Esophagus (tissue), 2 donors: ENCODE data around the gene PDZD2. TPM values are rescaled to one million over a fixed set of nuclear protein-coding genes. Genes with fewer than 3 reads are reported as not detected.
"Not testable (repeated sequence)": the region's sequence is repeated elsewhere in the genome, so short reads cannot be mapped to it uniquely, and the experiment has no call there.

Experiments used
- H3K27ac ChIP-seq, 2 donors: one replicate each; pipeline ENCODE4 v1.5.1; 2013; ENCODE audit warnings: low read depth in 2 of 2, mild to moderate bottlenecking in 2 of 2, inconsistent platforms in 1 of 2, low read length in 1 of 2, moderate library complexity in 1 of 2
- H3K27me3 ChIP-seq, 2 donors: one replicate each; pipeline ENCODE4 v1.6.1; 2013; ENCODE audit warnings: low read length in 2 of 2, control low read depth in 1 of 2, mild to moderate bottlenecking in 1 of 2; ENCODE audit not compliant: insufficient read depth in 2 of 2, control insufficient read depth in 1 of 2
- H3K36me3 ChIP-seq, 2 donors: one replicate each; pipeline ENCODE4 v1.6.1; 2013; ENCODE audit warnings: low read length in 1 of 2; ENCODE audit not compliant: control insufficient read depth in 2 of 2, insufficient read depth in 2 of 2
- H3K4me1 ChIP-seq, 2 donors: one replicate each; pipeline ENCODE4 v1.6.1; 2013; ENCODE audit warnings: low read length in 1 of 2; ENCODE audit not compliant: control insufficient read depth in 2 of 2, insufficient read depth in 2 of 2
- H3K4me3 ChIP-seq, 2 donors: one replicate each; pipeline ENCODE4 v1.5.1; 2013; ENCODE audit warnings: low read length in 2 of 2, mild to moderate bottlenecking in 2 of 2, low read depth in 1 of 2, moderate library complexity in 1 of 2
- H3K9me3 ChIP-seq, 2 donors: one replicate each; pipeline ENCODE4 v1.6.1; 2013; ENCODE audit warnings: mild to moderate bottlenecking in 2 of 2, low read depth in 1 of 2, low read length in 1 of 2, moderate library complexity in 1 of 2; ENCODE audit not compliant: control insufficient read depth in 2 of 2, insufficient read depth in 1 of 2
- WGBS, 2 donors: extraction: QIAGEN DNeasy Blood & Tissue Kit; methylation state at CpG; one replicate each; pipeline ENCODE4 v1.1.7; 2013; 5-methylcytosine and 5-hydroxymethylcytosine counted together
- polyA plus RNA-seq, 2 donors: library from polyadenylated mRNA; stranded (reverse); fragments of 200-250 nt; gene quantifications; one replicate each; pipeline ENCODE4 v1.2.3, GENCODE V29; 2013
- donor health status: healthy with polysubstance abuse.
- donor health status: Bipolar disorder and iron deficiency.

PDZD2 gene
- polyA plus RNA-seq, 2 donors, result 6.6 to 15.3 TPM

DNA sequence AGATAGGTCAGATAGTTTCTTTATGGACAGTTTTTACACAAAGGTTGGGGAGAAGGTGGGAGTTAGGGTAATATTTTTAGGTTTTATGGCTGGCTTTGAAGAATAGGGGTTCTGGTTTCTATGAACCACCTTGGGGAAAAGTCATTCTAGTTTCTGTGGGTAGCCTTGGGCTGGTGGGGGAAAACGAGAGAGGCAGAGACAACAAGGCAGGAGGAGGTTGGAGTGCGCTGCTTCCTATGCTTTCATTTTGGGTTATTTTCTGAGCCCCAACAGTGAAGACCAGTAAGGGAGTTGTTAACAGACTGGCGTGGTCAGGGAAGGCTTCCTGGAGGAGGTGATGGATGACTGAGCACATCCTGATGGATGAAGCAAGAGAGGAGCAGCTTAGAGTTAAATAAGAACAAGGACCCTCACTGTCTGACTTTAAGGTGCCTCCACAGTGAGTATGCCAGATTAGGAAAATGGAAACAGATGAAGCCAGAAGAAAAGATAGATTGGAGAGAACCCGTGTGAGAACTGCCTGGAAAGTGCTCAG, 81.9 kb downstream of the PDZD2 start:
- no peak overlapping the region for H3K4me3 ChIP-seq
- no peaks in the 10 kb centered on the region for H3K27me3 ChIP-seq

DNA sequence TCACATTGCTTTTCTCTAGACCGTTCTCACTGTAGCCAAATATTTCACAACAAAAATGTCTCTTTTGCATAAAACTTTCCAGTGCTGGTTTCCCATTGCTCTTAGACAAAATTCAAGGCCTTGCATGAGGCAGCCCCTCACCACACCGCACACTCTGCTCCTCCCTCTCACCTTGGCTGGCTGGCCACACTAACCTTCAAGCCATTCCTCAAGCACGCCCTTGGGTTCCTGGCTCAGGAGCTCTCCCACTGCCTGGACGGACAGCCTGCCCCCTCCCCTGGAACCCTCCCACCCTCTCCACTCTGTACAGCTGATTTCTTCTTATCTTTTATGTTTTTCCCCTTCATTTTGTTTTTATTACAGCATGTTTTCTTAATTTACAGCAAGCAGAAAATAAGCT, 83.2 kb downstream of the PDZD2 start:
- no peak overlapping the region for H3K4me3 ChIP-seq
- 89 to 91% methylated on average over 4 of the region's 4 CpGs for WGBS, 2 donors
- H3K36me3 ChIP-seq, result no peaks in the 10 kb centered on the region
- H3K9me3 ChIP-seq, result no peaks in the 10 kb centered on the region
- no peaks in the 10 kb centered on the region for H3K27me3 ChIP-seq
- no peaks in the 10 kb centered on the region for H3K4me1 ChIP-seq
- no peak overlapping the region for H3K27ac ChIP-seq

More for the DNA sequence above, 81.9 kb downstream of the PDZD2 start:
- 78 to 85% methylated on average over 4 of the region's 4 CpGs for WGBS, 2 donors
- no peaks in the 10 kb centered on the region for H3K4me1 ChIP-seq
- no peaks in the 10 kb centered on the region for H3K9me3 ChIP-seq
- no peak overlapping the region for H3K27ac ChIP-seq
- H3K36me3 ChIP-seq, result no peaks in the 10 kb centered on the region

DNA sequence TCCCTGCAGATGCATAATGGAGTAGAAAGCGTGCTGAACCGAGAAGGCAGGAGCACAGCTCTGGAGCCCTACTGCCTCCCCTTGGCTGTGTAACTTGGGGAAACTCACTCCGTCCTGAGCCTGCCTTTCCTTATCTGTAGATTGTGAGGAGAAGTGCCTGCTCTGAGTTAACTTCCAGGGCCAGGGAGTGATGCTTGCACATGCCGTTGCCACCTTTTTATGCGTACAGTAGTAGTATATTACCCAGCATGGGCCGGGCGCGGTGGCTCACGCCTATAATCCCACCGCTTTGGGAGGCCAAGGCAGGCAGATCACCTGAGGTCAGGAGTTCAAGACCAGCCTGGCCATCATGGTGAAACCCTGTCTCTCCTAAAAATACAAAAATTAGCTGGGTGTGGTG, 87.1 kb downstream of the PDZD2 start:
- WGBS, 2 donors, result 94 to 95% methylated on average over 10 of the region's 10 CpGs

DNA sequence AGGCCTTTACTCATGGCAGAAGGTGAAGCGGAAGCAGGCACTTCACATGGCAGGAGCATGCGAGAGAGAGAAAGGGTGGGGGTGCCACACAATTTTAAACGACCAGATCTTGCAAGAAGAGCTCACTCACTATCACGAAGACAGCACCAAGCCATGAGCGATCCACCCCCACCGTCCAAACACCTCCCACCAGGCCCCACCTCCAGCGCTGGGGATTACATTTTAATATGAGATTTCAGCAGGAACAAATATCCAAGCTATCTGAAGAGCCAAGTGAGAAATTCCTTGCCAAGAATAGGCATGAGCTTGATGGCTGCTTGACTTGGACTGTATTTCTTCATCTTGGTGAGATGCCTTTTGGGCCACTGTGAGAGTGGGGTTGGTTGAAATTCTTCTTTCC, 88.0 kb downstream of the PDZD2 start:
- no peaks in the 10 kb centered on the region for H3K27me3 ChIP-seq
- H3K36me3 ChIP-seq, result no peaks in the 10 kb centered on the region
- WGBS, 2 donors, result 88 to 91% methylated on average over 7 of the region's 7 CpGs

More for the DNA sequence above, 87.1 kb downstream of the PDZD2 start:
- no peaks in the 10 kb centered on the region for H3K4me1 ChIP-seq
- no peak overlapping the region for H3K27ac ChIP-seq
- no peaks in the 10 kb centered on the region for H3K9me3 ChIP-seq
- H3K4me3 ChIP-seq, result no peak overlapping the region
- H3K36me3 ChIP-seq, result no peaks in the 10 kb centered on the region
- H3K27me3 ChIP-seq, result no peaks in the 10 kb centered on the region

DNA sequence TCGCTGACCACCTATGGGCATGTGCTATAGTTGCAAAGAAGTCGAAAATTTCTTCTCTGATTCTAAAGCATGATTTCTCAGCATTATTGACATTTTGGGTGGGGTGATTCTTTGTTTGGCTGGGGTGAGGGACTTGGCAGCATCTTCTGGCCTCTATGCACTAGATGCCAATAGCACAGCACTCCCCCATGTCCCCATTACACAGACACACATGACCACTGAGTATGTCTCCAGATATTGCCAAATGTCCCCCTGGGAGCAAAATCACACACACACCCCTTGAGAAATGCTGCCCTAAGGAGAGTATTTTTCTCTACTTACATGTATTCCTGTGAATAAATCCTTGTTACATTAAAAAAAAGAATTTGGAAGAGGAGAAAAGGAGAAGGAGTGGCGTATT, 89.1 kb downstream of the PDZD2 start:
- Histone ChIP-seq H3K27ac (no peak overlapping the region), H3K4me1 (no peaks in the 10 kb centered on the region), H3K27me3 (no peaks in the 10 kb centered on the region), H3K9me3 (no peaks in the 10 kb centered on the region), H3K4me3 (no peak overlapping the region), H3K36me3 (no peaks in the 10 kb centered on the region)
- WGBS, 2 donors, result 74 to 84% methylated on average over 3 of the region's 3 CpGs

More for the DNA sequence above, 88.0 kb downstream of the PDZD2 start:
- no peaks in the 10 kb centered on the region for H3K4me1 ChIP-seq
- no peaks in the 10 kb centered on the region for H3K9me3 ChIP-seq
- H3K4me3 ChIP-seq, result no peak overlapping the region
- H3K27ac ChIP-seq, result no peak overlapping the region

DNA sequence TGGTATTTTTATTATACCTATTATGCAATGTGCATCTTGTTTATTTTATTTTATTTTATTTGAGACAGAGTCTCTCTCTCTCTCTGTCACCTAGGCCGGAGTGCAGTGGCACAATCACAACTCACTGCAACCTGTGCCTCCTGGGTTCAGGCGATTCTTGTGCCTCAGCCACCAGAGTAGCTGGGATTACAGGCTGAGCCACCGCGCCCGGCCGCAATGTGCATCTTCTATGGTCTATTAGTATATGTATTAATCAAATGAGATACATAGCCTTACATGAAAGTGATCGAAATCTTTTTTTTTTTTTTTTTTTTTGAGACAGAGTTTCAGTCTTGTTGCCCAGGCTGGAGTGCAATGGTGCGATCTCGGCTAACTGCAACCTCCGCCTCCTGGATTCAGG, 89.9 kb downstream of the PDZD2 start:
- 96 to 99% methylated on average over 10 of the region's 10 CpGs for WGBS, 2 donors
- H3K4me1 ChIP-seq, result not testable (repeated sequence)

DNA sequence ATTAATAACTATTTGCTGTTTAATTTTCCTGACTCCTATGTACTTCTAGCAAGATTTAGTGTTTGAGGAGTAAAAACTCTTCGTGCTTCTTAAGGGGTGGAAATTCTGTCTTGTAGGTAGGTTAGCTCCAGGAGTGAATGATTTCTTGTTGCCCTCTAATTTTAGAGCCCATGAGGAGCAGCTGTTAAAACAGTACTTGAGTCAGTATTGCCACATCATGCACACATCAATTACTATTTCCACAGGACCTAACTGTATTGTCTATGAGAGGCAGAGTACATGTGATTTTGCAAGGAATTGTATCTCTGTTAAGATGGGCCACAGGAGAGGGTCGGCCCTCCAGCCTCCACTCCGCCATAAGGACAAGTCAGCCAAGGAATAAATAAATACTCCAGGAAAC, 91.2 kb downstream of the PDZD2 start:
- no peaks in the 10 kb centered on the region for H3K27me3 ChIP-seq
- H3K4me3 ChIP-seq, result no peak overlapping the region
- H3K4me1 ChIP-seq, result no peaks in the 10 kb centered on the region
- no peaks in the 10 kb centered on the region for H3K9me3 ChIP-seq
- no peaks in the 10 kb centered on the region for H3K36me3 ChIP-seq
- WGBS, 2 donors, result 88 to 96% methylated on average over 3 of the region's 3 CpGs
- no peak overlapping the region for H3K27ac ChIP-seq

More for the DNA sequence above, 89.9 kb downstream of the PDZD2 start:
- not testable (repeated sequence) for H3K9me3 ChIP-seq, H3K36me3 ChIP-seq, H3K27me3 ChIP-seq, H3K27ac ChIP-seq, H3K4me3 ChIP-seq

DNA sequence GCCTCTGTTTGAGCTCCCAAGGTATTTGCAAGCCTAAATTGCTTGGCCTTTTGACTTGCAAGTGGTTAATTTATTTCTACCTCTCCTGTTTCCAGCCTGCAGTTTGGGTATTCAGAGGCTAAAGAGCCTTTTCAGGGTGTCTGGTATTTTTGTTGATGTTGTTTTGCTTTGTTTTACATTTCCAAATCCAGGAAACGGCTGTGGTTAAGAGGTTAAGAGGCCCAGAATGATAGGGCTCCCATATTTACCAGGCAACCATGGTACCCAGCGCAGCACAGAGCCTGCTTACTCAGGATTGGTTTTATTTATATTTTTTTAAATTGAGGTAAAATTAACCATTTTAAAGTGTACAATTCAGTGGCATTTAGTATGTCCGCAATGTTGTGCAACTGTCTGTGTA, 92.1 kb downstream of the PDZD2 start:
- no peaks in the 10 kb centered on the region for H3K27me3 ChIP-seq
- H3K4me1 ChIP-seq, result no peaks in the 10 kb centered on the region
- no peaks in the 10 kb centered on the region for H3K9me3 ChIP-seq
- H3K4me3 ChIP-seq, result no peak overlapping the region
- no peaks in the 10 kb centered on the region for H3K36me3 ChIP-seq
- no peak overlapping the region for H3K27ac ChIP-seq
- WGBS, 2 donors, result 64 to 81% methylated on average over 3 of the region's 3 CpGs

DNA sequence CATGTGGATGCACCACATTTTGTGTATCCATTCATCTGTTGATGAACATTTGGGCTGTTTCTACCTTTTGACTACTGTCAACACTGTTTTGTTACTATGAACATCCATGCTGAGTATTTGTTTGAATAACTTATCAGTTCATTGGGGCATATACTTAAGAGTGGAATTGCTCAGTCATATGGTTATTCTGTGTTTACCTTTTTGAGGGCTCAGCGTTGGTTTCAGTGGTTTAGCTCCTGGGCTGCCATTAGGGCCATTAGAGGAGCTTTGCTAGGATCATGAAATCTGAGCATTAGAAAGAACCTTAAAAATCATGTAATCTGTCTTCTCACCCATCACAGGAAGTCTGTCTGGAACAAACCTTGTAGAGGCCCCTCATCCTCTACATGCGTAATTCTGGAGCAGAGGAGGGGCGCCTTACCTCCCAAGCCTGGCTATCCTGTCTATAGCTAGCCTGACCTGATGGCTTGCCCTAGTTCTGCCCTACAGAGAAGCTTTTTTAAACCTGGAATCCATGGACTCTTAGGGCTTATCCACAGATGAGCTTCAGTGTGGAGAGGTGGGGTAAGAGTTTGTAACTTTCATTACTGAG, 92.9 kb downstream of the PDZD2 start:
- WGBS, 2 donors, result 72 to 89% methylated on average over 3 of the region's 3 CpGs
- Histone ChIP-seq H3K4me3 (no peak overlapping the region), H3K36me3 (no peaks in the 10 kb centered on the region), H3K9me3 (no peaks in the 10 kb centered on the region), H3K4me1 (no peaks in the 10 kb centered on the region), H3K27me3 (no peaks in the 10 kb centered on the region), H3K27ac (no peak overlapping the region)

DNA sequence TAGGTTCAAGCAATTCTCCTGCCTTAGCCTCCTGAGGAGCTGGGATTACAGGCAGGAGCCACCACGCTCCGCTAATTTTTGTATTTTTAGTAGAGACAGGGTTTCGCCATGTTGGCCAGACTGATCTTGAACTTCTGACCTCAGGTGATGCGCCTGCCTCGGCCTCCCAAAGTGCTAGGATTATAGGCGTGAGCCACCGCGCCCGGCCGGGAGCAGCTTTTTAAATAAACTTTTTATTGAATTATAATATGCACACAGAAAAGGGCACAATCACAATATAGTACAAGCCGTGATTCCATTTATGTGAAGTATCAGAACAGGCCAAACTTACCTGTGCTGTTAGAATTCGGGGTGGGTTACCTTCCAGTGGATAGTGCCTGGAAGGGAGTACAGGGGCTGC, 93.9 kb downstream of the PDZD2 start:
- H3K27me3 ChIP-seq, H3K27ac ChIP-seq, H3K9me3 ChIP-seq, H3K4me3 ChIP-seq, H3K36me3 ChIP-seq, H3K4me1 ChIP-seq: not testable (repeated sequence)
- 94% methylated on average over 12 of the region's 12 CpGs for WGBS, 2 donors
